Adipocyte (in vitro differentiated cells): ENCODE results near the gene FAM163B.

Source experiments
- DNase-seq: peaks from one replicate; pipeline ENCODE4 v3.0.0-alpha.2; 2015; ENCODE audit warnings: low read depth
- H3K27me3 ChIP-seq: replicated peaks from 2 replicates; pipeline ENCODE4 v1.7.0; 2013; ENCODE audit warnings: mild to moderate bottlenecking, low read length, moderate library complexity; ENCODE audit not compliant: control insufficient read depth, insufficient read depth
- H3K36me3 ChIP-seq: 2 replicates; pipeline ENCODE4 v1.7.0; 2013; ENCODE audit warnings: low read length, mild to moderate bottlenecking, moderate library complexity; ENCODE audit not compliant: control insufficient read depth, insufficient read depth, severe bottlenecking
- H3K4me1 ChIP-seq: 2 replicates; pipeline ENCODE4 v1.7.0; 2013; ENCODE audit warnings: mild to moderate bottlenecking, low read length, moderate library complexity; ENCODE audit not compliant: control insufficient read depth, insufficient read depth
- H3K4me3 ChIP-seq: 2 replicates; pipeline ENCODE4 v1.7.0; 2013; ENCODE audit warnings: mild to moderate bottlenecking, low read length, moderate library complexity
- H3K9ac ChIP-seq: 2 replicates; pipeline ENCODE4 v1.7.0; 2013; ENCODE audit warnings: mild to moderate bottlenecking, low read length, moderate library complexity
- H3K9me3 ChIP-seq: 2 replicates; pipeline ENCODE4 v1.7.0; 2013; ENCODE audit warnings: mild to moderate bottlenecking, low read length, moderate library complexity; ENCODE audit not compliant: control insufficient read depth

The FAM163B gene

GRCh38 chr9:133527444-133527920 lies 81.7 kb downstream of the FAM163B start:
- no peak overlapping the region for H3K4me3 ChIP-seq
- no peak for DNase-seq

More at GRCh38 chr9:133527444-133527920, 81.7 kb downstream of the FAM163B start:
- peaks cover 8% of the 10 kb centered on the region for H3K4me1 ChIP-seq
- peaks cover 73% of the 10 kb centered on the region for H3K27me3 ChIP-seq
- H3K9ac ChIP-seq, result no peak overlapping the region
- no peaks in the 10 kb centered on the region for H3K9me3 ChIP-seq
- no peaks in the 10 kb centered on the region for H3K36me3 ChIP-seq
